ENCODE measurements around the gene POLE4.

- TF ChIP-seq POLR2A (IDR thresholded peaks at IDR 0.05) (no peak), POLR2AphosphoS5 (IDR thresholded peaks at IDR 0.05) (no peak)
- TF ChIP-seq, protein P1, sequence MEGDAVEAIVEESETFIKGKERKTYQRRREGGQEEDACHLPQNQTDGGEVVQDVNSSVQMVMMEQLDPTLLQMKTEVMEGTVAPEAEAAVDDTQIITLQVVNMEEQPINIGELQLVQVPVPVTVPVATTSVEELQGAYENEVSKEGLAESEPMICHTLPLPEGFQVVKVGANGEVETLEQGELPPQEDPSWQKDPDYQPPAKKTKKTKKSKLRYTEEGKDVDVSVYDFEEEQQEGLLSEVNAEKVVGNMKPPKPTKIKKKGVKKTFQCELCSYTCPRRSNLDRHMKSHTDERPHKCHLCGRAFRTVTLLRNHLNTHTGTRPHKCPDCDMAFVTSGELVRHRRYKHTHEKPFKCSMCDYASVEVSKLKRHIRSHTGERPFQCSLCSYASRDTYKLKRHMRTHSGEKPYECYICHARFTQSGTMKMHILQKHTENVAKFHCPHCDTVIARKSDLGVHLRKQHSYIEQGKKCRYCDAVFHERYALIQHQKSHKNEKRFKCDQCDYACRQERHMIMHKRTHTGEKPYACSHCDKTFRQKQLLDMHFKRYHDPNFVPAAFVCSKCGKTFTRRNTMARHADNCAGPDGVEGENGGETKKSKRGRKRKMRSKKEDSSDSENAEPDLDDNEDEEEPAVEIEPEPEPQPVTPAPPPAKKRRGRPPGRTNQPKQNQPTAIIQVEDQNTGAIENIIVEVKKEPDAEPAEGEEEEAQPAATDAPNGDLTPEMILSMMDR (IDR thresholded peaks at IDR 0.05): no peak
These were observed 37.2 kb upstream of the POLE4 start for GRCh38 chr2:74921236-74921736.
